Omental fat pad (tissue), 4 donors: ENCODE measurements around the gene POMT2. TPM values are rescaled to one million over a fixed set of nuclear protein-coding genes. Genes with fewer than 3 reads are reported as not detected.
"Not testable (repeated sequence)": the region's sequence is repeated elsewhere in the genome, so short reads cannot be mapped to it uniquely, and the experiment has no call there.

ENCODE experiments used
- ATAC-seq: fragments of 150-250 bp; one replicate; pipeline ENCODE4 v1.9.1; 2016; ENCODE audit warnings: mild to moderate bottlenecking, moderate library complexity; ENCODE audit not compliant: low FRiP score
- DNase-seq: peaks from one replicate; pipeline ENCODE4 v3.0.0-alpha.2; 2019; ENCODE audit warnings: low spot score
- CTCF ChIP-seq, 3 donors: fragments of 450-650 bp; IDR thresholded peaks; one replicate each; pipeline ENCODE4 v1.5.1; 2016 to 2017; ENCODE audit warnings: antibody characterized with exemption in 3 of 3, mild to moderate bottlenecking in 3 of 3, moderate library complexity in 2 of 3
- total RNA-seq, 4 donors: library from RNA; depleted of rRNA; stranded (reverse); fragments of >200 nt; gene quantifications; one replicate each; pipeline ENCODE4 v1.1.0, GENCODE V29; 2016

The POMT2 gene
- total RNA-seq, 4 donors from 2014 or later, result 14.3 to 23.3 (median 18.8) TPM

GRCh38 chr14:77319422-77319821, 1.3 kb downstream of the POMT2 start:
- DNase-seq, result no peak
- ATAC-seq, result no peak
- TF ChIP-seq CTCF (IDR thresholded peaks at IDR 0.05), result no peak

GRCh38 chr14:77318756-77319155, 1.9 kb downstream of the POMT2 start:
- not testable (repeated sequence) for ATAC-seq, DNase-seq

- ATAC-seq, result no peak
- no peak for TF ChIP-seq CTCF (IDR thresholded peaks at IDR 0.05)
- no peak for DNase-seq
Observed at GRCh38 chr14:77318006-77318553, 2.6 kb downstream of the POMT2 start.

- DNase-seq (no peak), ATAC-seq (no peak)
- TF ChIP-seq CTCF (IDR thresholded peaks at IDR 0.05), result no peak
Observed at GRCh38 chr14:77316872-77317301, 3.8 kb downstream of the POMT2 start.

GRCh38 chr14:77316195-77316505, 4.5 kb downstream of the POMT2 start:
- ATAC-seq (no peak), DNase-seq (no peak)
- TF ChIP-seq CTCF (IDR thresholded peaks at IDR 0.05), result no peak

GRCh38 chr14:77314539-77315457, 5.9 kb downstream of the POMT2 start:
- ATAC-seq (no peak), DNase-seq (no peak)
- TF ChIP-seq CTCF (IDR thresholded peaks at IDR 0.05), result no peak

GRCh38 chr14:77314043-77314442, 6.6 kb downstream of the POMT2 start:
- TF ChIP-seq CTCF (IDR thresholded peaks at IDR 0.05), result no peak
- peak; percentile 43 for ATAC-seq
- no peak for DNase-seq
